ENCODE data around the gene PLOD1.

- TF ChIP-seq, protein P1, sequence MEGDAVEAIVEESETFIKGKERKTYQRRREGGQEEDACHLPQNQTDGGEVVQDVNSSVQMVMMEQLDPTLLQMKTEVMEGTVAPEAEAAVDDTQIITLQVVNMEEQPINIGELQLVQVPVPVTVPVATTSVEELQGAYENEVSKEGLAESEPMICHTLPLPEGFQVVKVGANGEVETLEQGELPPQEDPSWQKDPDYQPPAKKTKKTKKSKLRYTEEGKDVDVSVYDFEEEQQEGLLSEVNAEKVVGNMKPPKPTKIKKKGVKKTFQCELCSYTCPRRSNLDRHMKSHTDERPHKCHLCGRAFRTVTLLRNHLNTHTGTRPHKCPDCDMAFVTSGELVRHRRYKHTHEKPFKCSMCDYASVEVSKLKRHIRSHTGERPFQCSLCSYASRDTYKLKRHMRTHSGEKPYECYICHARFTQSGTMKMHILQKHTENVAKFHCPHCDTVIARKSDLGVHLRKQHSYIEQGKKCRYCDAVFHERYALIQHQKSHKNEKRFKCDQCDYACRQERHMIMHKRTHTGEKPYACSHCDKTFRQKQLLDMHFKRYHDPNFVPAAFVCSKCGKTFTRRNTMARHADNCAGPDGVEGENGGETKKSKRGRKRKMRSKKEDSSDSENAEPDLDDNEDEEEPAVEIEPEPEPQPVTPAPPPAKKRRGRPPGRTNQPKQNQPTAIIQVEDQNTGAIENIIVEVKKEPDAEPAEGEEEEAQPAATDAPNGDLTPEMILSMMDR (IDR thresholded peaks at IDR 0.05; ENCODE audit: low read depth, low read length, poor library complexity, severe bottlenecking): no peak
- TF ChIP-seq EZH2phosphoT487 (IDR thresholded peaks at IDR 0.05; ENCODE audit: borderline replicate concordance, low read length): no peak
These were observed 72.7 kb downstream of the PLOD1 start for GRCh38 chr1:12007204-12007603.
